ENCODE data around the gene TGFBRAP1. TPM values are rescaled to one million over a fixed set of nuclear protein-coding genes. Genes with fewer than 3 reads are reported as not detected.
A peak's percentile ranks its signal among the peaks of the same experiment; 100 is the strongest.

TGFBRAP1 gene
- total RNA-seq, 4 donors from 2014 or later = 28.3 to 31.5 (median 29.7) TPM

DNA sequence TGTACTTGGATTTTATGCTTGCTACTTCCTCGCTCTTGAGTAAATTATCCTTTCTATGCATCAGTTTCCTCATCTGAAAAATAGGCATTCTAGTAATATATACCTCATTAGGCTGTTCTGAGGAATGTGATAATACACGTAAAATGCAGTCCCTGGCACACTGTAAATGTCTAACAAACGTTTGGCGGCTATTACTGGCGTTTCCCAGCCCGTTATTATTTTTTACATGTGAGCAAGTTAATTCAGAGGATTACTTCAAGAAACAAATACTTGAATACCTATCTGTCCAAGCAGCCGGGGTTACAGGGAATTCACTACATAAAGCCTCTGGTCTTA is 7.2 kb upstream of the TGFBRAP1 start:
- H3K27ac ChIP-seq = peak overlapping the region; percentile 85 to 95 (median 92)
- ATAC-seq = no peak
- peaks cover 6 to 34% (median 15%) of the 10 kb centered on the region in 3 donors for H3K4me1 ChIP-seq
- H3K36me3 ChIP-seq = peaks cover 0 to 20% of the 10 kb centered on the region in 2 donors
- no peaks in the 10 kb centered on the region for H3K27me3 ChIP-seq
- no peak for TF ChIP-seq POLR2A (IDR thresholded peaks at IDR 0.05)
- TF ChIP-seq POLR2AphosphoS5 (IDR thresholded peaks at IDR 0.05) = no peak
- TF ChIP-seq EP300 (IDR thresholded peaks at IDR 0.05) = no peak
- TF ChIP-seq, protein P1, sequence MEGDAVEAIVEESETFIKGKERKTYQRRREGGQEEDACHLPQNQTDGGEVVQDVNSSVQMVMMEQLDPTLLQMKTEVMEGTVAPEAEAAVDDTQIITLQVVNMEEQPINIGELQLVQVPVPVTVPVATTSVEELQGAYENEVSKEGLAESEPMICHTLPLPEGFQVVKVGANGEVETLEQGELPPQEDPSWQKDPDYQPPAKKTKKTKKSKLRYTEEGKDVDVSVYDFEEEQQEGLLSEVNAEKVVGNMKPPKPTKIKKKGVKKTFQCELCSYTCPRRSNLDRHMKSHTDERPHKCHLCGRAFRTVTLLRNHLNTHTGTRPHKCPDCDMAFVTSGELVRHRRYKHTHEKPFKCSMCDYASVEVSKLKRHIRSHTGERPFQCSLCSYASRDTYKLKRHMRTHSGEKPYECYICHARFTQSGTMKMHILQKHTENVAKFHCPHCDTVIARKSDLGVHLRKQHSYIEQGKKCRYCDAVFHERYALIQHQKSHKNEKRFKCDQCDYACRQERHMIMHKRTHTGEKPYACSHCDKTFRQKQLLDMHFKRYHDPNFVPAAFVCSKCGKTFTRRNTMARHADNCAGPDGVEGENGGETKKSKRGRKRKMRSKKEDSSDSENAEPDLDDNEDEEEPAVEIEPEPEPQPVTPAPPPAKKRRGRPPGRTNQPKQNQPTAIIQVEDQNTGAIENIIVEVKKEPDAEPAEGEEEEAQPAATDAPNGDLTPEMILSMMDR (IDR thresholded peaks at IDR 0.05) = no peak
- WGBS, 2 donors (ENCODE audit: low coverage in 1 of 2) = 0 to 5% methylated on average over 7 of the region's 7 CpGs
- H3K4me3 ChIP-seq = peak overlapping the region; percentile 69 to 77
- H3K9me3 ChIP-seq = no peaks in the 10 kb centered on the region

DNA sequence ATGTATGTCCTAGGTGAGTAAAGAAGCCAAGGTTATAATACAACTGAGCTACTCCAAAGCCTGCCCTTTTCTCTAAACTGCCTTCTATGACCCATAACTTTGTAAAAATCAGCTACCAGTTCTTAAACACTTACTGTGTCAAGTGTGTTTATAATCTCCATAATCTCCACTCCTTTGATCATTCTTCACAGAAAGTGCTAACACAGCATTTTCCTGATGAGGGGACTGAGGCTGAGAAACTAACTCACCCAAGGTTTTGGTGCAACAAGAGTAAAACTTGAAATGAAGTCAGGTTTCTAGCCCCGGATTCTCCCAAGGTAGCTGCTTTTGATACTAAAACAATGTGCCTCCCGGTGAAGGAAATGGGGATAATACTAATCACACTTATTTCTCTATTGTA is 5.9 kb upstream of the TGFBRAP1 start:
- TF ChIP-seq, protein P1 (IDR thresholded peaks at IDR 0.05) = no peak
- no peak for TF ChIP-seq POLR2A (IDR thresholded peaks at IDR 0.05)
- no peak for TF ChIP-seq POLR2AphosphoS5 (IDR thresholded peaks at IDR 0.05)
- no peak for TF ChIP-seq EP300 (IDR thresholded peaks at IDR 0.05)
- Histone ChIP-seq H3K27ac (no peak overlapping the region), H3K36me3 (peaks cover 0 to 7% of the 10 kb centered on the region in 2 donors), H3K4me3 (no peak overlapping the region), H3K9me3 (no peaks in the 10 kb centered on the region), H3K27me3 (no peaks in the 10 kb centered on the region), H3K4me1 (peaks cover 6 to 41% (median 15%) of the 10 kb centered on the region in 3 donors)
- no peak for ATAC-seq
- WGBS, 2 donors (ENCODE audit: low coverage in 1 of 2) = 90 to 93% methylated on average over 2 of the region's 2 CpGs

DNA sequence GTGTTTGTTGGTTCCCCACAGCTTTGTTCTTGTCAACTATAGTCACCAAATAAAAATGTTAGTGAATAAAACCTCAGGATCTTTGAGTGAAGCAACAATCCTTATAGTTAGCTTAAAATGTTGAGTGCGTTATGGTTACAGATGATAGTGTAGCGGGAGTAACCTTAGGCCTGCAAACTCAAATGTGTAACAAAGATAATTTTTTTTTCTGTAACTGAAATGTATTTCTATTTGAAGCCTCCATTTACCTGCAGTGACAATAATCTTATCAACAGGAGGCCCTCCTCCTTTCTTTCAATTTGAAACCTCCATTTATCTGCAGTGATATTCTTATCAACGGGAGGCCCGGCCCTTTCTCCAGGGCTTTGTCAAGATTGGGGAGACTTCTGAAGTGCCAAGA is 4.7 kb upstream of the TGFBRAP1 start:
- WGBS, 2 donors (ENCODE audit: low coverage in 1 of 2) = 81 to 88% methylated on average over 4 of the region's 4 CpGs
- Histone ChIP-seq H3K4me1 (peaks cover 6 to 37% (median 15%) of the 10 kb centered on the region in 3 donors), H3K4me3 (no peak overlapping the region), H3K27me3 (no peaks in the 10 kb centered on the region), H3K27ac (no peak overlapping the region), H3K36me3 (no peaks in the 10 kb centered on the region), H3K9me3 (no peaks in the 10 kb centered on the region)
- TF ChIP-seq, protein P1 (IDR thresholded peaks at IDR 0.05) = no peak
- TF ChIP-seq POLR2A (IDR thresholded peaks at IDR 0.05) = no peak
- TF ChIP-seq EP300 (IDR thresholded peaks at IDR 0.05) = no peak
- no peak for TF ChIP-seq POLR2AphosphoS5 (IDR thresholded peaks at IDR 0.05)
- ATAC-seq = no peak

DNA sequence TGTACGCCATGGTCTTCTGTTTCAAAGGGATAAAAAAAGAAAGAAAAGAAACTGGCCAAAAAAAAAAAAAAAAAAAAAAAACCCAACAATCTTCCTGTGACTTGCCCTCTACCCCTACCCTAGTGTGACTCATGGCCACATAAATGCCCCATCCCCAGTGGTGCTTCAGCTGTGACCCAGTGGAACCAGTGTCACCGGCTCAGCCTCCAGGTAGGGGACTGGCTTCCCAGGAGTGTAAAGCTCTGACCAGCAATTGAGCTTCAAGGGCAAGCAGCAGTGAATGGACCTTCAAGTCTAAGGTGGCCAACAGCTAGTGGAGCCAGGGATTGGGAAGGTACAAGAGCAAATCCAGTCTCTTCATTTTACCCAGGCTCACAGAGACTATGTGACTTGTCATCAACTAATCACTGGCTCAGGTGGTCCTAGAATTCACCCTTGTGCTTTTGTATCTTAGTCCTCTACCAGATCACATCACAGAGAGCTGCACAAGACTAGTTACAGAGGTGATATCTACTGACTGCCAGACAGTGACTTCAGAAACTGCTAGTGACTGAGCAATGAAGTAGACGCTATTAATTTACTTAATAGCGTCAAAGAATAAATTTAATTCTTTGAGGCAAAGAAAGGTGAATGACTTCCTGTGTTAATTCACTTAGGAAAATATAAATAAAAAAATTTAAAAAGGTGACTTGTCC is 1.3 kb upstream of the TGFBRAP1 start:
- no peaks in the 10 kb centered on the region for H3K36me3 ChIP-seq
- H3K4me3 ChIP-seq = no peak overlapping the region
- peaks cover 0 to 41% (median 7%) of the 10 kb centered on the region in 3 donors for H3K4me1 ChIP-seq
- WGBS, 2 donors (ENCODE audit: low coverage in 1 of 2) = 95 to 100% methylated on average over 2 to 4 of the region's 4 CpGs
- H3K27ac ChIP-seq = peak overlapping the region in 2 of 4 donors; percentile 90 to 93
- TF ChIP-seq, protein P1 (IDR thresholded peaks at IDR 0.05) = no peak
- TF ChIP-seq POLR2A (IDR thresholded peaks at IDR 0.05) = no peak
- TF ChIP-seq EP300 (IDR thresholded peaks at IDR 0.05) = no peak
- TF ChIP-seq POLR2AphosphoS5 (IDR thresholded peaks at IDR 0.05) = no peak
- no peak for ATAC-seq
- no peaks in the 10 kb centered on the region for H3K9me3 ChIP-seq
- no peaks in the 10 kb centered on the region for H3K27me3 ChIP-seq

DNA sequence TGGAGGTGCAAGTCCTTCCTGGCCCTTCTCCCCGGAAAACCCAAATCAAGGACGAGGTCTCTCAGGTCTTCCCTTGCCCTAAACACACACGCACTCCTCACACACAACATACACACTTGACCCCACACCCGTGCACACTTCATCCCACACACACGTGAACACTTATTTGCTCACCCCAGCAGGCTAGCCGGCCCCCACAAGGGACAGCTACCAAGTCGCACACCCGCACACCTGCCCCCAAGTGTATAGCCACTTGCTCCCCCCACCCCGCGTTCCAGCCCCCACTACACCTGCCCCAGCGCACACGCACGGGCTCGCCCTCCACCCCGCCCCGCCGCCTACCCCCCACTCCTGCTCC is 359 bp downstream of the TGFBRAP1 start:
- no peak for TF ChIP-seq EP300 (IDR thresholded peaks at IDR 0.05)
- no peak for TF ChIP-seq POLR2A (IDR thresholded peaks at IDR 0.05)
- no peak for TF ChIP-seq POLR2AphosphoS5 (IDR thresholded peaks at IDR 0.05)
- TF ChIP-seq, protein P1 (IDR thresholded peaks at IDR 0.05) = no peak
- Histone ChIP-seq H3K4me1 (peaks cover 0 to 41% (median 7%) of the 10 kb centered on the region in 3 donors), H3K27ac (peak overlapping the region; percentile 89 to 93 (median 91)), H3K9me3 (no peaks in the 10 kb centered on the region), H3K36me3 (peaks cover 0 to 7% of the 10 kb centered on the region in 2 donors), H3K27me3 (no peaks in the 10 kb centered on the region), H3K4me3 (peak overlapping the region; percentile 75 to 98)
- peak; percentile 23 for ATAC-seq
- WGBS, 2 donors (ENCODE audit: low coverage in 1 of 2) = 0 to 3% methylated on average over 4 to 5 of the region's 17 CpGs

Measured in gastroesophageal sphincter (tissue), 4 donors.